GM21723 (cell line): ENCODE measurements around the gene TPRKB.
"Not testable (repeated sequence)": the region's sequence is repeated elsewhere in the genome, so short reads cannot be mapped to it uniquely, and the experiment has no call there.

Experiments used
- ATAC-seq: cut with Tn5 transposase; IDR thresholded peaks from one replicate; pipeline ENCODE4 v1.9.1; 2021; ENCODE audit warnings: mild to moderate bottlenecking, moderate library complexity; ENCODE audit not compliant: unreplicated experiment

TPRKB gene

GRCh38 chr2:73700661-73701447 lies 36.3 kb downstream of the TPRKB start:
- ATAC-seq: no peak

- no peak for ATAC-seq
Measured at GRCh38 chr2:73700131-73700611, 37.0 kb downstream of the TPRKB start.

GRCh38 chr2:73699437-73699836 lies 37.7 kb downstream of the TPRKB start:
- no peak for ATAC-seq

- no peak for ATAC-seq
Measured at GRCh38 chr2:73698101-73698500, 39.0 kb downstream of the TPRKB start.

- no peak for ATAC-seq
Measured at GRCh38 chr2:73697606-73698005, 39.5 kb downstream of the TPRKB start.

- ATAC-seq: not testable (repeated sequence)
Measured at GRCh38 chr2:73696985-73697384, 40.2 kb downstream of the TPRKB start.

- ATAC-seq: not testable (repeated sequence)
Measured at GRCh38 chr2:73696521-73696920, 40.6 kb downstream of the TPRKB start.

- ATAC-seq: peak; percentile 62
Measured at GRCh38 chr2:73690372-73691088, 46.6 kb downstream of the TPRKB start.

- ATAC-seq: not testable (repeated sequence)
Measured at GRCh38 chr2:73688494-73688893, 48.7 kb downstream of the TPRKB start.

- no peak for ATAC-seq
Measured at GRCh38 chr2:73685764-73686438, 51.2 kb downstream of the TPRKB start.

- not testable (repeated sequence) for ATAC-seq
Measured at GRCh38 chr2:73684905-73685304, 52.2 kb downstream of the TPRKB start.

GRCh38 chr2:73684325-73684724 lies 52.8 kb downstream of the TPRKB start:
- not testable (repeated sequence) for ATAC-seq

GRCh38 chr2:73679951-73680571 lies 57.1 kb downstream of the TPRKB start:
- ATAC-seq: not testable (repeated sequence)
